ENCODE data around the gene ATP2A1. TPM values are rescaled to one million over a fixed set of nuclear protein-coding genes. Genes with fewer than 3 reads are reported as not detected.
A peak's percentile ranks its signal among the peaks of the same experiment; 100 is the strongest.
"Not testable (repeated sequence)": the region's sequence is repeated elsewhere in the genome, so short reads cannot be mapped to it uniquely, and the experiment has no call there.

Gene ATP2A1
- total and polyA plus RNA-seq, 4 donors = 0.34 to 0.92 (median 0.44) TPM

DNA sequence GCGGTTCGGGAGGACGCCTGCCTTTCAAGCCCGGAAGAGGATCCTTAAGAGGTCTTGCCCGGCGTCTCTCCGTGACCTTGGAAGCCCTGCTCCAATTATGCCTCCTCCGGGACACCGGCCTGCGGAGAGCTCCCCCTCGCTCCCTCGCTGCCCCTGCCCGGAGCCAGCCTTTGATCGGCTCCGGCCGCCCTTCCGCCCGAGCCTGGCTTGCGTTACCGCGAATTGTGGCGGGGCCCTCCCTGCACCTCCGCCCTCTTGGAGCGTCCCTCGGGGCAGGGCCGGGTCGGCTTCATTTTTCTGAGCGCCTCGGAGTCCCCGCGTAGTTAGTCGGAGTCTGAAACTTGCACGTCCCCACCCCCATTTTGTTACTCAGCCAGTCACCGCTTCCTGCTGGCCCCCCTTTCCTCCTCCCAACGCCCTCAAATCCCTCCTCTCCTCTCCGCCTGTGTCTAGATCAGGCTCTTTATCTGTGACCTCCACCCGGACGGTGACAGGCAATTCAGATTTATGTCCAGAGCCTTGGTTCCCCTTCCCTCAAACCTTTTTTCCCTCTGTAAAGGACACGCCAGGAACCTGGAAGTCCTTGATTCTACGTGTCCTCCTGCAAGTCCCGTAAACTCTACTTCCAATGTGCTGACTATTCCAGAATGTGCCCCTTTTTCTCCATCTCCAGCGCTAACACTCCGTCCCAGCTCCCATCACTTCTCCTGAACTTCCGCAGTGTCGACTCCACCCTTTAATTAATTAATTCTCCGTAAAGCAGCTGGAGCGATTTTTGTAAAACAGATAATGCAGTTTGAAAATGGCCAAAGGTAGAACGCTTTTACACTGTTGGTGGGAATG lies 47.3 kb downstream of the ATP2A1 start:
- DNase-seq = peak; percentile 87 to 94 (median 91)
- H3K4me1 ChIP-seq (ENCODE audit: control insufficient read depth in 5 of 5, insufficient read depth in 5 of 5, low read length in 5 of 5) = peaks cover 0 to 13% (median 6%) of the 10 kb centered on the region in 5 donors
- H3K27me3 ChIP-seq (ENCODE audit: control insufficient read depth in 3 of 3, insufficient read depth in 3 of 3, low read length in 2 of 3) = no peaks in the 10 kb centered on the region
- peak overlapping the region; percentile 88 to 94 for H3K9ac ChIP-seq (ENCODE audit: insufficient read depth in 1 of 2, low read length in 2 of 2)
- H3K4me3 ChIP-seq = peak overlapping the region; percentile 55
- H3K9me3 ChIP-seq (ENCODE audit: control insufficient read depth in 4 of 4, insufficient read depth in 3 of 4, low read length in 3 of 4) = no peaks in the 10 kb centered on the region
- H3K36me3 ChIP-seq (ENCODE audit: control insufficient read depth in 4 of 4, insufficient read depth in 4 of 4, low read length in 4 of 4) = peaks cover 0 to 3% (median under 1%) of the 10 kb centered on the region in 4 donors
- TF ChIP-seq, protein P1, sequence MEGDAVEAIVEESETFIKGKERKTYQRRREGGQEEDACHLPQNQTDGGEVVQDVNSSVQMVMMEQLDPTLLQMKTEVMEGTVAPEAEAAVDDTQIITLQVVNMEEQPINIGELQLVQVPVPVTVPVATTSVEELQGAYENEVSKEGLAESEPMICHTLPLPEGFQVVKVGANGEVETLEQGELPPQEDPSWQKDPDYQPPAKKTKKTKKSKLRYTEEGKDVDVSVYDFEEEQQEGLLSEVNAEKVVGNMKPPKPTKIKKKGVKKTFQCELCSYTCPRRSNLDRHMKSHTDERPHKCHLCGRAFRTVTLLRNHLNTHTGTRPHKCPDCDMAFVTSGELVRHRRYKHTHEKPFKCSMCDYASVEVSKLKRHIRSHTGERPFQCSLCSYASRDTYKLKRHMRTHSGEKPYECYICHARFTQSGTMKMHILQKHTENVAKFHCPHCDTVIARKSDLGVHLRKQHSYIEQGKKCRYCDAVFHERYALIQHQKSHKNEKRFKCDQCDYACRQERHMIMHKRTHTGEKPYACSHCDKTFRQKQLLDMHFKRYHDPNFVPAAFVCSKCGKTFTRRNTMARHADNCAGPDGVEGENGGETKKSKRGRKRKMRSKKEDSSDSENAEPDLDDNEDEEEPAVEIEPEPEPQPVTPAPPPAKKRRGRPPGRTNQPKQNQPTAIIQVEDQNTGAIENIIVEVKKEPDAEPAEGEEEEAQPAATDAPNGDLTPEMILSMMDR (IDR thresholded peaks at IDR 0.05; ENCODE audit: control extremely low read depth, extremely low read depth) = no peak
- 1% methylated on average over 46 to 48 of the region's 48 CpGs for WGBS, 2 donors
- peak overlapping the region; percentile 99 for H3K27ac ChIP-seq (ENCODE audit: low read depth in 1 of 2, low read length in 1 of 2)
- peak; percentile 50 for ATAC-seq (ENCODE audit: insufficient read depth, low FRiP score)

DNA sequence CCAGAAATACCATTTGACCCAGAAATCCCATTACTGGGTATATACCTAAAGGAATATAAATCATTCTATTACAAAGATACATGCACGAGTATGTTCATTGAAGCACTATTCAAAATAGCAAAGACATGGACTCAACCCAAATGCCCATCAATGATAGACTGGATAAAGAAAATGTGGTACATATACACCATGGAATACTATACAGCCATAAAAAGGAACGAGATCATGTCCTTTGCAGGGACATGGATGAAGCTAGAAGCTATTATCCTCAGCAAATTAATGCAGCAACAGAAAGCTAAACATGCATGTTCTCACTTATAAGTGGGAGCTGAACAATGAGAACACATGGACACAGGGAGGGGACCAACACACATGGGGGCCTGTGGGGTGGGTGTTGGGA lies 48.0 kb downstream of the ATP2A1 start:
- H3K4me1 ChIP-seq (ENCODE audit: control insufficient read depth in 5 of 5, insufficient read depth in 5 of 5, low read length in 5 of 5) = peaks cover 0 to 13% (median 6%) of the 10 kb centered on the region in 5 donors
- not testable (repeated sequence) for H3K27ac ChIP-seq (ENCODE audit: low read depth in 1 of 2, low read length in 1 of 2); H3K27me3 ChIP-seq (ENCODE audit: control insufficient read depth in 3 of 3, insufficient read depth in 3 of 3, low read length in 2 of 3); ATAC-seq (ENCODE audit: insufficient read depth, low FRiP score); H3K9me3 ChIP-seq (ENCODE audit: control insufficient read depth in 4 of 4, insufficient read depth in 3 of 4, low read length in 3 of 4); H3K36me3 ChIP-seq (ENCODE audit: control insufficient read depth in 4 of 4, insufficient read depth in 4 of 4, low read length in 4 of 4); DNase-seq; H3K4me3 ChIP-seq
- H3K9ac ChIP-seq (ENCODE audit: insufficient read depth in 1 of 2, low read length in 2 of 2) = peak overlapping the region; percentile 88 to 94
- WGBS, 2 donors = 72% methylated on average over 2 of the region's 2 CpGs

DNA sequence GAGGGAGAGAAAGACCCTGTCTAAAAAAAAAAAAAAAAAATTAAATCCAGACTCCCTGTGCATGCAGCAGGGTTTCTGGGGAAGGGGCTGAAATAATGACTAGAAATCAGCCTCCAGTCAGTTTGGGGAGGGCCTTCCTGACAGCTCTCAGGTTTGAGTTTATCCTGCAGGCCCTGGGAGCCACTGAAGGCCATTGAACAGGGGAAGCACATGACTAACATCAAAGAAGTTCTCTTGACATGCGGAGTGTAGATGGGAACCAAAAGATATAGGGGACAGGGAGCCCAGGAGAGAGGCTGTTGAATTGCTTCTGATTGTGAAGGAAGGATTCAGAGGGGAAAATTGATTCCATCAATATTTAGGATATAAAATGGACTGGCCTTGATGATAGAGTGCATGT lies 49.5 kb downstream of the ATP2A1 start:
- peaks cover 0 to 13% (median 6%) of the 10 kb centered on the region in 5 donors for H3K4me1 ChIP-seq (ENCODE audit: control insufficient read depth in 5 of 5, insufficient read depth in 5 of 5, low read length in 5 of 5)
- no peaks in the 10 kb centered on the region for H3K36me3 ChIP-seq (ENCODE audit: control insufficient read depth in 4 of 4, insufficient read depth in 4 of 4, low read length in 4 of 4)
- WGBS, 2 donors = 86 to 89% methylated on average over 1 of the region's 1 CpG
- H3K4me3 ChIP-seq = no peak overlapping the region
- ATAC-seq (ENCODE audit: insufficient read depth, low FRiP score) (no peak), DNase-seq (no peak)
- TF ChIP-seq, protein P1 (IDR thresholded peaks at IDR 0.05; ENCODE audit: control extremely low read depth, extremely low read depth) = no peak
- H3K27me3 ChIP-seq (ENCODE audit: control insufficient read depth in 3 of 3, insufficient read depth in 3 of 3, low read length in 2 of 3) = no peaks in the 10 kb centered on the region
- no peak overlapping the region for H3K9ac ChIP-seq (ENCODE audit: insufficient read depth in 1 of 2, low read length in 2 of 2)
- no peak overlapping the region for H3K27ac ChIP-seq (ENCODE audit: low read depth in 1 of 2, low read length in 1 of 2)
- no peaks in the 10 kb centered on the region for H3K9me3 ChIP-seq (ENCODE audit: control insufficient read depth in 4 of 4, insufficient read depth in 3 of 4, low read length in 3 of 4)

DNA sequence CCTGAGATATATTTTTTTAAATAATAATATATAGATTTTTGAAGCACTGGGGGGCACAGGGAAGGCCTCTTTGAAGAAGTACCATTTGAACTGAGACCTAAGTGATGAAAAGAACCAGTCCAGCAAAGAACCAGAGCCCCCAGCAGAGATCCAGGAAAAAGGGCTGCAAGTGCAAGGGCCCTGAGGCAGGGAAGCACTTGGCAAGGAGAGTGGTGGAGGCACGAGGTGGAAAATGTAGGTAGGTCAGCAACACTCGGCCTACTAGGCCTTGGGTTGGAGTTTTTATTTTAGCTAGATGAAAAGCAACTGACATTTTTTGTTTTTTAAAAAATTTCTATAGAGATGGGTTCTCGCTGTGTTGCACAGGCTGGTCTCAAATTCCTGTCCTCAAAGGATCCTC lies 51.9 kb downstream of the ATP2A1 start:
- no peaks in the 10 kb centered on the region for H3K9me3 ChIP-seq (ENCODE audit: control insufficient read depth in 4 of 4, insufficient read depth in 3 of 4, low read length in 3 of 4)

More for the DNA sequence above, 51.9 kb downstream of the ATP2A1 start:
- DNase-seq = no peak
- no peak overlapping the region for H3K9ac ChIP-seq (ENCODE audit: insufficient read depth in 1 of 2, low read length in 2 of 2)
- no peak overlapping the region for H3K27ac ChIP-seq (ENCODE audit: low read depth in 1 of 2, low read length in 1 of 2)
- H3K4me3 ChIP-seq = no peak overlapping the region
- H3K36me3 ChIP-seq (ENCODE audit: control insufficient read depth in 4 of 4, insufficient read depth in 4 of 4, low read length in 4 of 4) = no peaks in the 10 kb centered on the region
- peaks cover 0 to 2% (median 0%) of the 10 kb centered on the region in 5 donors for H3K4me1 ChIP-seq (ENCODE audit: control insufficient read depth in 5 of 5, insufficient read depth in 5 of 5, low read length in 5 of 5)
- 93% methylated on average over 3 of the region's 3 CpGs for WGBS, 2 donors
- H3K27me3 ChIP-seq (ENCODE audit: control insufficient read depth in 3 of 3, insufficient read depth in 3 of 3, low read length in 2 of 3) = no peaks in the 10 kb centered on the region
- TF ChIP-seq, protein P1 (IDR thresholded peaks at IDR 0.05; ENCODE audit: control extremely low read depth, extremely low read depth) = no peak
- ATAC-seq (ENCODE audit: insufficient read depth, low FRiP score) = no peak
